ENCODE measurements around the gene TTYH2.

Gene TTYH2

DNA sequence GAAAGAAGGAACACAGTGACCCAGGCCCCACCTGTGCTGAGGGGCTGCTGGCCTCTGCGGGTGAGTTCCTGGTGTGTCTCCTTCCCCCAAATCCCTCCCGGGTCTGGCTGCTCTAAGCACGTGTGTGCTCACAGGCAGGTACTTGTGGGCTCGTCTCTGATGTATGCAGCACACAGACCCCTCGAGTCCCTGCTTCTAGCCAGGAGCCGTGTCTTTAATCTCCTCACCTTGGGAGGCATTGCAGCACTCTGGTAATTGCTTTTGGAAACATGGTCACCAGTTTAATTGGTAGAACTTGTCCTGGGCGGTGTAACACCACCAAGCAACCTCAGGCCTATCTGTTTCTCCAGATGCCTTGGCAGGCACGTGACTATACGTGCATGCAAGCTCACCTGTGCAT lies 18.7 kb upstream of the TTYH2 start:
- no peak for DNase-seq

- DNase-seq = no peak
Observed at GRCh38 chr17:74196541-74197317, 16.6 kb upstream of the TTYH2 start.

DNA sequence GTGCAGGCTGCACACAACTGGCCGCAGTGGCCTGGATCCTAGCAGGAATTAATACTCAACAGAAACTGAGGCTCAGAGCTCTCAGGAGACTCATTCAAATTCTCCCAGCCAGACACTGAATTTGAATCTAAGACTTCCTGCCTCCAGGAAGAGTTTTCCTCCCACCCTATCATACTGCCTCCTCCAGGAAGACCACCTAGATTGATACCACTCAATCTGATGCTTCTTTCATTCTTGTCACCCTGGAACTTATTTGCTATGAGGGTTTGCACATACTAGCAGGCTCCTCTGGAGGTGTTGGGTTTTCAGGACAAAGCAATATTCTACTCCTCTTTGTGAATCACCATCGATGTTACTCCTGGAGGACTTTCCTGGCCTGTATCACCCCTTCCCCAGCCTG lies 15.6 kb upstream of the TTYH2 start:
- DNase-seq = no peak

DNA sequence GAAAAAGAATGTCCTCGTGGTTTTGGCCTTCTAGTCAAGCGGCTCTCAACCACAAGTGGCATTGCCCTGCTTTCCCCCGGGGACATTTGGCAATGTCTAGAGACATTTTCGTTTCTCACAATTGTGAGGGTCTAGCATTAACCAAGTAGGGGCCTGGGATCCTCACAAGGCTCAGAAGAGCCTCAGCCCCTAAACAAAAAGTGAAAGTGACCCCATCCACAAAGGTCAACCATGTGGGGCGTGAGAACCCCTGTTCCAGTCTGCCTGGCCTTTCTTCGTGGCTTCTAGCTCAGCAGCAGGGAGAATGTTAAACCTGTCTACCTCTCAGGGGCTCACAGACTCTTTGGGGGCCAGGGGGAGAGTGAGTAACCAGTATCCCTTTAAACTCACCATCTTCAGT lies 14.7 kb upstream of the TTYH2 start:
- DNase-seq = no peak

DNA sequence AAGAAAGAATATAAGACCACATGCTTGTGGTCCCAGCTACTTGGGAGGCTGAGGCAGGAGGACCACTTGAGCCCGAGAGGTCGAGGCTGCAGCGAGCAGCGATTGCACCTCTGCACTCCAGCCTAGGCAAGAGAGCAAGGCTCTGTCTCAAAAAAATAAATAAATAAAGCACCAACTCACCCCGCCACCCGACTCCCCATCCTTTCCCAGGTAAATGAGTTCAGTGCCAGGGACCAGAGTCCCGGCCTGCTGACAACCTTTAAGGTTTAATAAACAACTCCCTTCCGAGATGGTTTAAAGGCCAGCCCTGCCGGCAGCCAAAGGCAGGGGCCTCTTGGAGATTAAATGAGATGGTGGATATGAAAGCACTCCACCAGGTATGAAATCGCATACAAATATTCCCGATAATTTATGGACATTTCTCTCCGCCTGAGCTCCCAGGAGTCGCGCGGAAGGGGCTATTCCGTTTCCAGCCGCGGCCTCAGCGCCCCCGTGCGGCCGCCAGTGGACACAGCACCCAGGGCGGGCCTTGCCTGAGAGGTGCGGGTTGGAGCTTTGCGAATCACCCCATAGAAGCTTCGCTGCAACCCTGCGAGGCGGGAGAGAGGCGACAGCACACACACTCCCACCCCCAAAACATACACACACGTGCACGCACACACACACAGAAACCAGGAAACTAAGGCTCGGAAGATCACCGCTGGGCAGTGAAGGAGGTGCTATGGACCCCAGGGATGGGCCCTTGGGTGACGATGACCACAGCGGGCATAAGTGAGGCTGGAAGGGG lies 13.9 kb upstream of the TTYH2 start:
- peak; percentile 45 for DNase-seq

DNA sequence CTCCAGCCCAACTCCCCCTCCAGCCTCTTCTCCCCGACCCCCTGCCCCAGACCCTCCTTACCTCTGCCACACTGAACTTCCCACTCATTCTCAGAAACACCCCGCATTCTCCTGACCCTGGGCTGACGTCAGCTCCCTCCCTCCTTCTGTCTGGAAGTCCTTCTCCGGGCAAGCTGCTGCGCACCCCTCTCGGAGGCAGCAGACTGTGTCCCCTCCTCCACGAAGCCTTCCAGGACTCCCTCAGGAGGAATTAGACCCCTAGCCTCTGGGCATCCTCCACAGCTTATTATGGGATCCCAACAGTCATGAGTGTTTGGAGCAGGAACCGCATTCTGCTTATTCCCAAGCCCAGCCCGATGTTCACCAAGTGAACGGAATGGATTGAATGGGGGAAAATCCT lies 13.3 kb upstream of the TTYH2 start:
- DNase-seq = no peak

DNA sequence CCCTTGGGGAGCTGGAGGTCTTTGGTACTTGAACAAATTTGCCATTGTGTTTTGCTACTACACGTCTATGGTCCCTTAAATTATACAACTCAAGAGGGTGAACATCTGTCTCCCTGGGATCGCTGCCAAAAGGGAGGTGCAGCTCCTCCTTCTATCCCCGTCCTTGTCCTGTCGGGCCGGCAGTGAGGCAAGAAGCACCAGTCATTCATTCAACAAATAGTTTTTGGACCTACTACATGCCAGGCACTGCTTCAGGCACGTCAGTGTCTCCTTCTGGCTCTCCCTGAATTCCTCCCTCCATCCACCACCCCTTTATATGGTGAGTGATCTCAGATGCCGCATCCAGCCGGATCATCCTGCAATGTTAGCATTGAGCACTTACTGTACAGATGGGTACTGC lies 12.1 kb upstream of the TTYH2 start:
- DNase-seq = peak; percentile 42

DNA sequence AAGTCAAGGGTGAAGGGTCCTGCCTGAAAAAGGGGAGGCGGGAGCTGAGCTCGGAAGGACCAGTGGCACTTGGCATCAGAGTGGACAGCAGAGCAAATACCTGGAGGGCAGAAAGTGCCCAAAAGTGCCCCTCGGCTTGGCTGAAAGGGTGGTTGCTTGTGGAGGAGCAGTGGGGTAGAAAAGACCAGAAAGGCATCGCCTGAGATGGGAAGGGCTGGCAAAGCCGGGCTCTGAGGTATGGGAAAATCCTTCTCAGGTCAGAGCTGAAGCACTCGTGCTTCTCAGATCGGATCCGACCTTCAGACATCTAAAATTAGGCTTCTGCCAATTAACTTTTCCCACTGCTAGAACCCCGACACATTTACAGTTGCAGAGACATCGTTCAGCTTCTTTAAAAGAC lies 11.4 kb upstream of the TTYH2 start:
- DNase-seq = no peak

DNA sequence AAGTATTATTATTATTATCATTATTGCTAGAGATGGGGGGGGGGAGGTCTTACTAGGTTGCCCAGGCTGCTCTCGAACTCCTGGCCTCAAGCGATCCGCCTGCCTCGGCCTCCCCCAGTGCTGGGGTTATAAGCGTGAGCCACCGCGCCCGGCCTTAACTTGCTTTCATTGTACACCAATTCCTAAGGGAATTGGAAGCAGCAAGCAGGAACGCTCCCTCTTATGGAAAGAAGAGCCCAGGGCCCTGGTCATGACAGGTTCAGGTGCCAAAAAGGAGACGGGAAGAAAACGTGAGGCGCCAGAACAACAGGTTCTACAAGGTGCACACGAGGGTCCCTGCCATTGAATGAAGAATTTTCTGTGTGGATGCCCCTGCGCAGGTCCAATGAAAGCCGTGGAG lies 10.4 kb upstream of the TTYH2 start:
- no peak for DNase-seq

- DNase-seq = peak; percentile 97
Observed at GRCh38 chr17:74203439-74204240, 9.7 kb upstream of the TTYH2 start, which contains the start of gene RPL38. TSS of gene RPL38 (plus strand) at chr17:74203678. CDS start at chr17:74203956, 278 bp downstream.

- DNase-seq = no peak
Observed at GRCh38 chr17:74204474-74204873, 8.9 kb upstream of the TTYH2 start.

DNA sequence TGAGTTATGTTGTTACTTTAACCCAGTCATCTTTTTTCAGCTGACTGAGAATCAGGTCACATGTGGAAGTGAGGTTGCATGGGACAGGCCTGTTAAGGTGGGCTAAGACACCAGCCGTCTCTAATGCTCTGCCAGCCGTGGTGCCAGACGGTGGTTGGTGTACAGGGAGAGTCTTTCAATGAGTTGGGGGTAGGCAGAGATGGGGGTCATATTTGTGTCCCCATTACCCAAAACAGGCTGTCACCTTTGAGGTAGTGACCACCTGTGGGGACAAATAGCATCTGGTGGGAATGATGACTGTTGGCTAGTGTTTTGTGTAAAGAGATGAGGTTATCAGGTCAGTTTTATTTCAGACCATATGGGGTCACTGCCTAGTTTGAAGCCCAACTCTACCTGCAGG lies 8.1 kb upstream of the TTYH2 start:
- DNase-seq = no peak

- DNase-seq = no peak
Observed at GRCh38 chr17:74206332-74206818, 7.0 kb upstream of the TTYH2 start.

DNA sequence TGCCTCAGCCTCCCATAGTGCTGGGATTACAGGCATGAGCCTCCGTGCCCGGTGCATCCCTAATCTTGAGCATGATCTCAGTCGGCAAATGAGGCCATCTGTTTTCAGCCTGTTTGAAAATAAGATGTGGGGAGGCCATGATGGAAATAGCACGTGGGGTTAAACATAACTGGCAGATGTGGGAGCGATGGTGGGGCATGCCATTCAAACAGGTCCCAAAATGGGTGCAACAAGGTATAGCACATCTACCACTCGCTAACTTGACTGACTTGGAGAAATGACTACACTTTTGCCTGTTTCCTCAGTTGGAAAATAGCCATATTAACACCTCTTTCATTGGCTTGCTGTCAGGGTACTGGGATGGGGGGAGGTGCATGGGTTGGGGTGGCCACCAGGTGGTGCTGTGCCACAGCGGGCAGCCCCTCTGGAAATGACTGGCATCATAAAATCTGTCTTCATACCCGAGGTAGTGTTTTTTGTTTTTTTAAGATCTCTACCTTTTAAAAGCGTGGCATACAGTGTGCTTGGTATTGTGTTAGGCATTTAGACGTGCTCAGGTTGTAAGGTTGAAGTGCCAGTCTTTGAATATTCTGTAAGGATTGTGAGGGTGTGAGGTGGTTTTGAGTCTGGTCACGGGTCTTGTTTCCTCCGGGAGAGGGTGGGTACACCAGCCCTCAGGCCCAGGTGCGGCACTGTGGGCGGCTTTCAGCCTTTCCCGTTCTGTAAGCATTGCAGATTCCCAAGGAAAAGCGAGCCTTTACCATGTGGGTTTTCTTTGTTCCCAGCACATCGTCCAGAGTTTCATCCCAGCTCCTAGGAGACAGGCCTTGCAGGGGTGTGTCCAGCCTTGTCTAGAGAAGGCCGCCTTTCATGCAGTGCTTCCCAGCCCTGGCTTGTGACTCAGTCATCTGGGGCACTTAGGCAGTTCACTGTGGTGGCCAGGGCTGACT lies 2.9 kb upstream of the TTYH2 start:
- DNase-seq = peak; percentile 57

- no peak for DNase-seq
Observed at GRCh38 chr17:74211141-74211911, 2.0 kb upstream of the TTYH2 start.

DNA sequence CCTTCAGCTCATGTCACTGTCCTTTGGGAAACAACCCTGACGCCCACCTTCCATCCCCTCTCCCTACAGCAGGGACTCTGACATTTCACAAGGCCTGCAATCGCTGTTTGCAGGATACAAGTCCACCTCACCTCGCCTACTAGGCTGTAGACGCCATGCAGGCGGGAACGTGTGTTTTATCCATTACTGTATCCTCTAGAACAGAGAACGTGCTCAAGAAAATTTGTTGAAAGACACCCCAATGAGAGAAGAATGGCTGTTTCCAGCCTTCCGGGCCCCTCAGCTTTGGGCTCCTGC lies 1.5 kb upstream of the TTYH2 start:
- DNase-seq = no peak

GRCh38 chr17:74212209-74212912 lies 1.0 kb upstream of the TTYH2 start:
- no peak for DNase-seq

- DNase-seq = no peak
Observed at GRCh38 chr17:74213861-74214391, 555 bp downstream of the TTYH2 start.

GRCh38 chr17:74214484-74215341 lies 1.3 kb downstream of the TTYH2 start:
- no peak for DNase-seq
